GM19455 (cell line): Measurements from ENCODE around the gene CSNK1E.

Source experiments
- ATAC-seq: cut with Tn5 transposase; IDR thresholded peaks from one replicate; pipeline ENCODE4 v1.9.1; 2021; ENCODE audit not compliant: unreplicated experiment

CSNK1E gene

GRCh38 chr22:38335077-38335476 lies 17.8 kb upstream of the CSNK1E start:
- ATAC-seq = no peak

DNA sequence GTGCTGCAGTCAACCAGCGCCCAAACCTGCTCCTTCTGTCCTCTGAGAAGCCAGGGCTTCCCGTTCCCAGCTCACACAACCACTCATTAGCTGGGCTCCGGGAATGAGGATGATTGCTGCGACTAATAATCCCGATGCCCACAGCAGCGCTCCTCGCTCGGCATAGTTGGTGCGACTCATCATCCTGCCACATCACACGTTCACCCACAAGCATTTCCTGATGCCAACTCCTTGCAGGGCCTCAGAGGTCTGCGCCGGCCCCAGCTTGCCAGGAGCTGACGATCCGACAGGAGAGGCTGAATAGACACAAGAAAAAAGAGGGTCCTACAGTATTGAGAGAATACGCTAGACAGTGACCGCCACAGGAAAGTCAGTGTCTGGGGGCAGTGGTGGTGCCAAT lies 10.6 kb upstream of the CSNK1E start:
- no peak for ATAC-seq

GRCh38 chr22:38327396-38327795 lies 10.2 kb upstream of the CSNK1E start:
- ATAC-seq = no peak

DNA sequence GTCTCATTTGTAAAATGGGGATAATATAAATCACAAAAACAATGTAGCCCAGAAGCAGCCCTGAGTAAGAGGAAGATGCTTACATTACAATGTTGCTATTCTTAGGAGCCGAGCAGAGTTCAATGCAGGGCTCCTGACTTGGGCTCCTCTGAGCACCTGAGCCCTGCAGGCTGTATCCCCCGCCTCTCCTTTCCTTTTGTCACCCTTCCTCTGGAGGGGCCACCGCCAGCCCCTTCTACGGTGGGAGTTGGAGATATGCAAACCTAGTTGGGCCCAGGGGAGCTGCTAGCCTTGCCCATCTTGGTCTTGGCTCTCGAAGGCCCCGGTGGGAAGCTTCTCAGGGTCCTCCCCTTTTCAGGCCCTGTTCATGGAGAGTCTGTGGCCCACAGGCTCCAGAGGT lies 8.4 kb upstream of the CSNK1E start:
- ATAC-seq = no peak

- ATAC-seq = no peak
Measured at GRCh38 chr22:38320605-38321402, 3.6 kb upstream of the CSNK1E start.

- no peak for ATAC-seq
Measured at GRCh38 chr22:38318792-38319773, 1.9 kb upstream of the CSNK1E start.

GRCh38 chr22:38317995-38318715 lies 922 bp upstream of the CSNK1E start:
- ATAC-seq = no peak

DNA sequence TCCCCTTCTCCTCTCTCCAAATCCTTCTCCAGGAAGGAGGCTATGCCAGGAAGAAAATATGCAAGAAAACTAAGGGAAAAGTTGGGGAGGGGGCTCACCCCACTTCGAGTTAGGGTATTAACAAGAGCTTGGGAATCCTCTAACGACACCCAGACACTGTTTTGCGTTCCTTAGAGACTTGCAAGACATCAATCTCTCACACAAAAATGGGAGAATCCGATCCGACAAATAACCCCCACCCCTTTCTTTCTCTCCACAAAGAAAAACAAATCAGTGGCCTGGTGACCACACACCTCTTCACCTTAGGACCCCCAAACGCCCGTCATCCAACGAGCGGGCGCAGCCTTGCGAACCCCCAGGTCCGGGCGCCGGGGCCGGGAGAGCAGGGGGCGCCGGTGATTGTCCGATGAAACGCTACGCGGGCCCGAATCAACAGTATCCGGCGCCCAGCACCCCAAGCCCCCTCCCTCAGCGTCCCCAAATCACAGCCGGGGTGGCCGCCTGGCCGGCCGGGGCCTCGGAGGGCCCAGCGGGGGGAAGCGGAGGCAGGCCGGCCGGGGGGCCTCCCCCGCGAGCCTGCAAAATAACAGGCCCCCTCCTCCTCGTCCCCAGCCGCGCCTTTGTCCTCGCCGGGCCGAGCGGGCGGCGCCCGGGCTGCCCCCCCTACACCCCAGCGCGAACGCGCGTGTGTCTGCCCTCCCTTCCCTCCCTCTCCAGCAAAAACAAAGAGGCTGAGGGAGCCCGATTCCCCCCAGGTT lies 690 bp downstream of the CSNK1E start:
- ATAC-seq = no peak

DNA sequence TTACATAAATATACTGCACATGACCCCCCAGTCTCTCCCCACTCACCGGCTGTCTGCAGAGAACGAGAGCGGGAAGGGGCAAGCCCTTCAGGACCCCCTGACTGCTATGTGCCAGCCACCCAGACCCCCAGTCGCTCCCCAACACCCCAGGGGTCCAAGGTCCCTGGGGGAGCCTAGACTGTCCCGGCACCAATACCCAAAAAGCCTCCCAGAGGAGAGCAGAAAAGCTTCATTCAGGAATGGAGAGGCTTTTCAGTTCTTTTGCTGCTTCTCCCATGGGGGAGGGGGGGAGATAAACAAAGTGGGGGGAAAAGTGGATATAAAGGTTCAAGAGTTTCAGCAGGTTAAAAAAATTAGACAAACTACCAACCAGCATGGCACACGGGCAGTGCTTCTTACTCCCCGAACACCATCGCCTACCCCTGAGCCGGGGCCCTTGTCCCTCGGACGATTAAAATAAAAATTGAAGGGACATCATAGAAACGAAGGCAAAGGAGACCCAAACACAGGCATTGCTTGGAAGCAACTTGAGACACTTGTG lies 1.3 kb downstream of the CSNK1E start:
- ATAC-seq = no peak

DNA sequence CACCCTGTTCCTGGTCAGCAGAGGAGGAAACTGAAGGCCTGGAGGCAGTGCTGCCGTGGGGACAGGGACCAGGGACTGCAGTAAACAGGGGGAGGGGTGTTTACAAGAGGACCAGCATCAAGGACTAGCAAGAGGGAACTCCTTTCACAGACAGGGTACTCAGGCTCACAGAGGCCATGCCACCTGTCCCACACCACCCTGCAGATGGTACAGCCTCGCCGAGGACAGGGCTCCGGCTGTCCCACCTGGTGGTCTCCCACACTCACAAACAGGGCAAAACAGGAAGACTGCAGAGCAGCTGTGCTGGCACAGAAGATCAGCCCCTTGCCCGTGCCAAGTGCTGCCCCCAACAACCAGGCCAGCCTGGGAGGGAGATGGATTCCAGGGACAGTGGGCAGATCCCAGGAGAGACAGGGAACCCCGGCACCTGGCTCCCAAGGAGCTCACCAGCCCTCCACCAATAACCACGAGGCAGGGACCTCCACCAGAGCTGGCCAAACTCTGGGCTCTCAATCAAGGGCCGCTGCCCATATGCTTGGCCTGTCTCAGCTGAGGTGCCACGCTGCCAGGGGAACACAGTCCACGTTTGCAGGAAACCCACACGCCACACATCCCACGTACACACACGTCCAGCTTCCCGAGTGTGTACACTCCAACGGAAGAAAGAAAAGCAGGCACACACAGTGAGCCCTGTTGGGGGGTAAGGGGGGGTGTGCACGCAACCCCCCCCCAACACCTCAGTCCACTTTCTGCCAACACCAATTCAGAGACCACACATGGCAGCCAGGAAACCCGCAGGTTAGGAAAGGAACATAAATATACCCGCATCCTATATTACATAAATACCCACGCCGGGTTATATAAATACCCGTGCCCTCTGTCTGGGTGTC lies 2.1 kb downstream of the CSNK1E start:
- ATAC-seq = no peak

GRCh38 chr22:38314051-38314932 lies 2.9 kb downstream of the CSNK1E start:
- no peak for ATAC-seq

DNA sequence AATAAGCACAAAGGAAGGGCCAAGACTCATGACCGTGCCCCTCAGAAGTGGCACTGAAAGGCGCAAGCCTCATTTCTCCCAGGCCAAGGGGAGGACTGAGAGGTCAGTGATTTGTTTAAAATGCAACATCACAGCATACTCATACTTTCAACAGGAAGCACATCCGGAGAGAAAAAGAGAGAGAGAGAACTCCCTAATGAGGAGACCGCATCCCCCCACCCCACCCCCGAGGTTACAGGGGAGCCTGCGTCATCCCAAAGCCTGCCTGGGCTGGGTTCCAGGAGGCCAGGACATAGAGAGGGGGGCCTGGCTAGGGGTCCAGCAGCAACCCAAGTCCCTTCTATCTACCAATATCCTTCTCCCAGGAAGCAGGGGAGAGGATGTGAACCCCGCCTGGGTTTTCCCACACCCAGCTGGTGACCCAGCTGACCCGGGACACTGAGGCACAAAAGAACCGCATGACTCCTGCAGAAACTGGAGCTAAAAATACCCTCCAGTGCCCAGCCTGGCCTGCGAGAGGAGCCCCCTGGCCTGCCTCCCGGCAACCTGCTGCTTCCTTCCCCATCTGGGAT lies 3.8 kb downstream of the CSNK1E start:
- no peak for ATAC-seq

GRCh38 chr22:38312261-38312800 lies 4.9 kb downstream of the CSNK1E start:
- no peak for ATAC-seq

DNA sequence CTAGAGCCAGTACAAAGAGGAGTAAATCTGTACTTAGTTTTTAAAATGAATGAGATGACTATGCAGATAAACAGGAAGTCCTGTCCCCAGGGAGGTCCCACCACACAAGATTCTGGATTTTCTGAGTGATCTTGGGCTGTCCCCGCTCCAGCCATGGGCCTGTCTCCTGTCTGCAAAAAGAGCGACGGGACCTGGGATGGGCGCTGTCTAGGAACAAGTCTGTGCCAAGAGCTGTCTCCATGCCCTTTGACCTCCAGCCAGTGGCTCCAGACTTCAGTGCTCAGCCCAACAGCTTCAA lies 6.0 kb downstream of the CSNK1E start:
- ATAC-seq = no peak

DNA sequence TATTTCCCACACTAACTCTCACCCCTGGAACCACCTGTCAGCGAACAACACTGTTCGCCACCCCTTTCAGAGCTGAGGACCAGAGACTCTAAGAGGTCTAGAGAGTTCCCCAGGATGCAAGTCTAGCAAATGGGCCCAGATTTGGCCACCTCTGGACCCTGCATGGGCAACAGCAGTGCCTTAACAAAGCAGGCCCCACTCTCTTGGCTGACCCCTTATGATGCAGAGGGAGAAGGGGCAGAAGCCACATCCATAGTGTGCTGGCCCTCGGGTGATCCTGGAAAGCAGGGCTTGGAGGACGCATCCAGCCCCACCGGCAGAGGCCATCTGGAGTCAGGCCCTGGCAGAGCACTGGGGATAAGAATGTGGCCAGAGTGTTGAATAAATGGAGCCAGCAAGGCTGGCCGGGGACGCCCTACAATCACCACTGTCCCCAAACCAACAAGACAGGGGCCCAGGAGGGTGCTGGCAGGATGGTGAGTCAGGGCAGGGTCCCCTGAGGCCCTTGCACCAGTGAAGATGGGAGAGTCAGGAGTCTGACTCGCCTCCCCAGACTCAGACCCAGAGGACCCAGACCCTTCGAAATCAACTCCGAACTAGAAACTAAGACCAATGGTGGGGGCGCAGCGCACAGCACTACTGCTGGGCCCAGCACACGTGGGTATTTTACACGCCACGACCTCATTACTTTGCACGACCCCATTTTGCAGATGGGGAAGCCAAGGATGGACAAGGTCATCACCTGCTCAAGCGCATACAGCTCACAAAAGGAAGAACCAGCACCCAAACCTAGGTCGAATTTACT lies 6.5 kb downstream of the CSNK1E start:
- no peak for ATAC-seq

DNA sequence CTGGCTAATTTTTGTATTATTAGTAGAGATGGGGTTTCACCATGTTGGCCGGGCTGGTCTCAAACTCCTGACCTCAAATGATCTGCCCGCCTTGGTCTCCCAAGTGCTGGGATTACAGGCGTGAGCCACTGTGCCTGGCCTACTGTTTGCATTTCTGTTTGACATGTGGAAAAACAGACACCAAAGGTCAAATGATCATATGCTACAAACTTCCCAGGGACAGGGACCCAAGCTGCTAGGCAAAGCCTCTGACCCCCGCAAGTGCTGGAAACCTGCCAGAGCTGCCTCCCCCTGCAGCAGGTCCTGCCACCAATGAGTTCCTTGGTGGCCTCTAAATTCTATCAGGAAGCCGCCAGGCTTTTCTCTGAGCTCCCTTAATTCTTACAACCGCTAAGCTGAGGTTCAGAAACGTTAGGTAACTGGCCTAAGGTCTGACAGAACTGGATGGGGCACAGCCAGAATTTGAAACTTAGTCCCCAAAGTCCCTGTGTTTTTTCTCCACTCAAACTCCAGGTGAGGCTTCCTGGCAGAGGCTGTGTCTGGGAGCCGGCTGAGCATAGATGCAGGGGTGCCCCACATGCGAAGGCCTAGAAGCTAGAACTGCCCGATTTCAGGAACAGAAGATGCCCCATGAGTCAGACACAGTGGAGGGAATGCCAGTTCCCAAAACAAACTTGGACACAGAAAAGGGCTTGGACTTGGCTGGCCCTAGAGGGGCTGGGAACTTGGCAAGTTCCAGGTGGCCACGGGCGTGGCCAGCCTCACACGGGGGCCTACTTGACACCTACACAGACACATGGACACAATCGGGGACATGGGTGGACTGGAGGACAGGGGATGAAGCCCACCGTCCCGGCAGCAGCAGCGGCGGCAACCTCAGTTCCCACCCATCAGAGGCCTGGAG lies 7.4 kb downstream of the CSNK1E start:
- ATAC-seq = no peak
